Heart left ventricle (tissue), 16 donors: ENCODE data around the gene S100A11. TPM values are rescaled to one million over a fixed set of nuclear protein-coding genes. Genes with fewer than 3 reads are reported as not detected.

Experiments used
- ATAC-seq, 4 donors: fragments of 200-7000 bp; cut with Tn5 transposase; one replicate each; pipeline ENCODE4 v1.9.1; 2020 to 2022; ENCODE audit warnings: moderate library complexity in 4 of 4, mild to moderate bottlenecking in 3 of 4, moderate number of reproducible peaks in 1 of 4
- DNase-seq, 5 donors: peaks; one replicate each; pipeline ENCODE4 v3.0.0-alpha.2; 2020
- H3K27ac ChIP-seq, 12 donors: fragments of 200-600 bp; sonication (generic) in 4 of 12; one replicate each; pipeline versions ENCODE4 v1.5.0 to v1.8.0; 2016 to 2022; ENCODE audit warnings: mild to moderate bottlenecking in 2 of 12
- H3K27me3 ChIP-seq, 9 donors: fragments of 200-600 bp; sonication (generic) in 2 of 9; one replicate each; pipeline versions ENCODE4 v1.5.1 to v1.8.0; 2016 to 2022; ENCODE audit warnings: mild to moderate bottlenecking in 3 of 9
- H3K36me3 ChIP-seq, 9 donors: fragments of 200-600 bp; sonication (generic) in 2 of 9; one replicate each; pipeline versions ENCODE4 v1.5.0 to v1.8.0; 2018 to 2022; ENCODE audit warnings: mild to moderate bottlenecking in 2 of 9
- H3K4me1 ChIP-seq, 12 donors: fragments of 200-600 bp; sonication (generic) in 4 of 12; one replicate each; pipeline versions ENCODE4 v1.5.0 to v1.8.0; 2016 to 2022; ENCODE audit warnings: mild to moderate bottlenecking in 3 of 12
- H3K4me3 ChIP-seq, 12 donors: fragments of 200-600 bp; sonication (generic) in 4 of 12; one replicate each; pipeline versions ENCODE4 v1.5.0 to v1.8.0; 2017 to 2022; ENCODE audit warnings: mild to moderate bottlenecking in 9 of 12, moderate library complexity in 4 of 12
- H3K9me3 ChIP-seq, 12 donors: fragments of 200-600 bp; sonication (generic) in 4 of 12; one replicate each; pipeline versions ENCODE4 v1.5.0 to v1.8.0; 2016 to 2022; ENCODE audit warnings: mild to moderate bottlenecking in 1 of 12
- POLR2A ChIP-seq, 2 donors: fragments of 450-650 bp; IDR thresholded peaks; one replicate each; pipeline ENCODE4 v1.6.1; 2017; ENCODE audit warnings: antibody characterized with exemption in 2 of 2, mild to moderate bottlenecking in 2 of 2, moderate library complexity in 2 of 2
- WGBS, 4 donors: extraction: QIAGEN DNeasy Blood & Tissue Kit in 2 of 4; methylation state at CpG; one replicate each; pipeline versions ENCODE4 v1.1.5 to v1.1.7; 2013 to 2018; 5-methylcytosine and 5-hydroxymethylcytosine counted together
- intact Hi-C, 10 donors: fragments of 100-400 bp; cut with DNase I; formaldehyde crosslinking; loops; one replicate each; pipeline versions ENCODE4 v1.11.1 to v1.14.2; 2022
- polyA plus RNA-seq, 2 donors: library from polyadenylated mRNA; stranded (reverse); fragments of 200-250 nt; gene quantifications; one replicate each; pipeline ENCODE4 v1.2.3, GENCODE V29; 2013
- total RNA-seq, 9 donors: library from RNA; depleted of rRNA in 2 of 9; stranded (reverse); fragments of >200 nt in 2 of 9; fragmentation: NEBNext Ultra II Directional in 3 of 9; extraction: Animal tissue kit (Norgen Biotek cat#: 25700) in 3 of 9; gene quantifications; one replicate each; pipeline versions ENCODE4 v1.1.0 to v1.2.4, GENCODE V29; 2016 to 2023
- TF ChIP-seq, protein P1 (sequence below), 12 donors: fragments of 200-600 bp; sonication (generic) in 4 of 12; IDR thresholded peaks; one replicate each; pipeline versions ENCODE4 v1.5.0 to v1.8.0; 2018 to 2022; ENCODE audit warnings: antibody characterized with exemption in 12 of 12, mild to moderate bottlenecking in 5 of 12
- donor health status: ischemic (EF 13 %, LVEDD 7.1; RV severe dilation, severe dysfunction).
- donor health status: healthy with polysubstance abuse.
- donor health status: DM: no; HTN: yes; CAD: no.
- donor health status: DM: no; HTN: no; CAD: no.
- donor health status: ischemic (EF 25% LVEDD 6.9; RV normal size, moderate dysfunction).
- donor health status: ischemic (EF 25% LVEDD 5.7; RV mildly dilated, moderate dysfunction).
- donor health status: healthy.
- donor health status: DM: yes; HTN: yes; CAD: no.
- donor health status: ischemic (EF 35%, LVEDD 5.7; RV mildly dilated, moderate dysfunction).
- donor health status: nonischemic (EF 11% LVEDD 7.7; RV severe dilation, severe dysfunction).
- donor health status: DM: yes; HTN: yes; CAD: no.
- donor health status: PGD.
- donor health status: ischemic (EF 29% LVEDD 5.4; RV normal size, mild dysfunction).
- donor health status: nonischemic (EF 23%, LVEDD 6.1; RV moderate dilation, normal function).

The S100A11 gene
- total and polyA plus RNA-seq, 11 donors: 44.9 to 571 (median 114) TPM

DNA sequence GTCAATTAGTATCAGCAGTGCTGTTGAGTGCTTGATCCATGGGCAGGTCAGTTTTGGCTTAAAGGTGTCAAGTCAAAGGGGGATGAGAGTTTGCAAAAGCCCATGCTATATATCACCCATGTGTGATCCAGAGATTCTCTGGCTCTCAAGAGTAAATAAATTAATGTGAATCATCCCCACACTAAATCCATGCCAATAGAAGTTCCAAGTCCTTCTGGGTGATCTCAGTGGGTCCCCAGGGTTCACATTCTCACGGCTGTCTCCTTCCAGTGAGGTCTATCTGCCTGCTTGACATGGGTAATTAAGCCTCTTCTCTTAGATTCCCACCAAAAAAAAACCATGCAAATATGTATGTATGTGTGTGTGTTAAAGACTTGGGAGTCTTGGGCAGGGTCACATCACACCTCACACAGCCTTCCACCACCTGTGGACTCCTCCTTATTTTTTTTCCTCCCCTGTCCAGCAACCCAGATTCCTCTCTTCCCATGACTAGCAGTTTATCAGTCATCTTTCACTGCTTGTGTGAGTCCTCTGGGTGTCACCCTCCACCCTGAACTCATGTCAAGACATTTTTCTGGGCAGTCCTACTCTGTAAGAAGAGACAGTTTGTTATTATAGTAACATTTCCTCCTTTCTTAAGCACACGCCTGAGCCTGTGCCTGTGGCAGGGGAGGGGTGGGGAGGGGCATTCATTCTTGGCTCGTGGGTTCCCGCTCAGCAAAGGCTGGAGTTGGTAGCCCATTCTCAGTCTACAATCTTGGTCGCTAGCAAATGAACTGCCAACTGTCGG is 14.3 kb upstream of the S100A11 start:
- WGBS, 4 donors: 59 to 69% (median 63%) methylated on average over 6 of the region's 6 CpGs
- no peak for TF ChIP-seq POLR2A (IDR thresholded peaks at IDR 0.05)
- TF ChIP-seq, protein P1, sequence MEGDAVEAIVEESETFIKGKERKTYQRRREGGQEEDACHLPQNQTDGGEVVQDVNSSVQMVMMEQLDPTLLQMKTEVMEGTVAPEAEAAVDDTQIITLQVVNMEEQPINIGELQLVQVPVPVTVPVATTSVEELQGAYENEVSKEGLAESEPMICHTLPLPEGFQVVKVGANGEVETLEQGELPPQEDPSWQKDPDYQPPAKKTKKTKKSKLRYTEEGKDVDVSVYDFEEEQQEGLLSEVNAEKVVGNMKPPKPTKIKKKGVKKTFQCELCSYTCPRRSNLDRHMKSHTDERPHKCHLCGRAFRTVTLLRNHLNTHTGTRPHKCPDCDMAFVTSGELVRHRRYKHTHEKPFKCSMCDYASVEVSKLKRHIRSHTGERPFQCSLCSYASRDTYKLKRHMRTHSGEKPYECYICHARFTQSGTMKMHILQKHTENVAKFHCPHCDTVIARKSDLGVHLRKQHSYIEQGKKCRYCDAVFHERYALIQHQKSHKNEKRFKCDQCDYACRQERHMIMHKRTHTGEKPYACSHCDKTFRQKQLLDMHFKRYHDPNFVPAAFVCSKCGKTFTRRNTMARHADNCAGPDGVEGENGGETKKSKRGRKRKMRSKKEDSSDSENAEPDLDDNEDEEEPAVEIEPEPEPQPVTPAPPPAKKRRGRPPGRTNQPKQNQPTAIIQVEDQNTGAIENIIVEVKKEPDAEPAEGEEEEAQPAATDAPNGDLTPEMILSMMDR (IDR thresholded peaks at IDR 0.05): no peak
- ATAC-seq: no peak

DNA sequence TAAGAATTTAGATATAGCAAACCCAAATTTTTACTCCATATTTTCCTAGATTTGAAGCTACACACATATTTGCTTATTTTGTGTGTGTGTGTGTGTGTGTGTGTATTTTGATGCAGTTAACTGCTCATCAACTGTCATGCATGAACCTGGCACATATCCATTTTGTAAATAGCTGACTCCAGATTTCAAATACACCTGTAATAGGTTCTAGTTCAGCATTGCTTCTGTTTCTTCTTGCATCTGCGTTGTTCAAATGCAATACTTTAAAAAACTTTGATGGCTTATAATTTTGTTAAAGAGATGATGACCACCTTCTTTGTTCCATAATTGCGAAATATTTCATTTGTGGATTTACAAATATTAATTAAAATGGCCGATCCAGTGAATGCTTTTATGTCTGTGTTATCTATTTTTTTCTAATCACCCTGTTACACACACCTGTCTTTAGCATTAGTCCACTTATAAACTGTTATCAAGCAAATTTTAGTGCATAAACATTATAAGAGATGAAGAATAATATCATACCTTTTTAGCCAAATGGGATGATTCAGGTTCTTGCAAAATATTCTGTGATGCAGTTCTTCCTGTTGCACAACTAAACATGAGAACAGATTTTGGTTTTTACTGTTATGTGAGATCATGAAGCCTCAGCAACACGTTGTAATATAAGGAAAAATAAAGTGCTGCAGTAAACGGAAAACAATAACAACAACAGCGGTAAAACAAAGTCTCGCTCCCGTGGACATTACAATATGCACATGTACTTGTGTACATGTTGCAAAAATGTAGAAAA is 12.7 kb upstream of the S100A11 start:
- no peaks in the 10 kb centered on the region for H3K36me3 ChIP-seq
- DNase-seq: no peak
- no peak for ATAC-seq
- H3K27me3 ChIP-seq: peaks cover 0 to 10% (median 0%) of the 10 kb centered on the region in 9 donors
- TF ChIP-seq POLR2A (IDR thresholded peaks at IDR 0.05): no peak
- TF ChIP-seq, protein P1 (IDR thresholded peaks at IDR 0.05): no peak
- peak overlapping the region in 3 of 12 donors; percentile 86 to 97 (median 94) for H3K27ac ChIP-seq
- WGBS, 4 donors: 82 to 88% (median 87%) methylated on average over 8 of the region's 8 CpGs
- H3K9me3 ChIP-seq: no peaks in the 10 kb centered on the region
- H3K4me1 ChIP-seq: peaks cover 3 to 64% (median 16%) of the 10 kb centered on the region in 12 donors
- H3K4me3 ChIP-seq: no peak overlapping the region
- intact Hi-C loops: loop anchor here in 9 of 10 donors (2.0 to 10.0 kb wide), 6 partner anchors 65 to 408 kb away; partner anchors contain the start of gene TCHH (in 1 of the 9)

More for the DNA sequence above, 14.3 kb upstream of the S100A11 start:
- Histone ChIP-seq H3K27me3 (peaks cover 0 to 23% (median 0%) of the 10 kb centered on the region in 9 donors), H3K36me3 (no peaks in the 10 kb centered on the region), H3K4me1 (peaks cover 3 to 61% (median 15%) of the 10 kb centered on the region in 12 donors), H3K9me3 (no peaks in the 10 kb centered on the region), H3K4me3 (no peak overlapping the region), H3K27ac (no peak overlapping the region)
- intact Hi-C loops: loop anchor here in 9 of 10 donors (2.0 to 10.0 kb wide), 6 partner anchors 64 to 406 kb away; partner anchors contain the start of gene TCHH (in 1 of the 9)
- DNase-seq: no peak

DNA sequence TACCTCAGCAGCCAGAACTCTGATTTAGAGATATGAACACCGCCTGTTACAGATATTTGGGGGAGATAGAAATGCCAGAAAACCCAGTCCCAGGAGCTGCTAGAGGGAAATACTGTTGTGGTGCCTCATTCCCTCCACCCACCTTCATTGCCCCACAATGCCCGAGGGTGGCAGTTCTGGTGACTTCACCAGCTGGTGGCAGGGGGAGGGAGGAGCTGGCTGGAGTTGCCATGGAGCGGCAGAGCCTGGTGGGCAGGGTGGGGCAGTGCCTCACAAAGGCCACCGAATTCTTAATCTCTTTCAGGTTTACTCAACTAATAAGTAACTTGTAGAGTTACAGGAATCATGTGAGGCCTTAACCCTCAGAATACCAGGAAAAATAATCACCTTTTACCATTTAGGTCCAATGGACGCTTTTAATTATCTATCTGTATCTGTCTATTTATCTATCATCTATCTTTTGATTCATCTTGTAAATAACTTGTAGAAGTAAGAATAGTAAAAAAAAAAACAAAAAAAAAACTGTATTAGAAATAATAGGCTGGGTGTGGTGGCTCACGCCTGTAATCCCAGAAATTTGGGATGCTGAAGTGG is 11.7 kb upstream of the S100A11 start:
- Histone ChIP-seq H3K36me3 (no peaks in the 10 kb centered on the region), H3K27me3 (peaks cover 0 to 9% (median 0%) of the 10 kb centered on the region in 9 donors), H3K9me3 (no peaks in the 10 kb centered on the region), H3K27ac (peak overlapping the region; percentile 73 to 97 (median 86)), H3K4me1 (peaks cover 3 to 70% (median 17%) of the 10 kb centered on the region in 12 donors), H3K4me3 (peak overlapping the region in 8 of 12 donors; percentile 2 to 42 (median 26))
- 58 to 61% (median 61%) methylated on average over 6 of the region's 6 CpGs for WGBS, 4 donors
- TF ChIP-seq, protein P1 (IDR thresholded peaks at IDR 0.05): no peak
- TF ChIP-seq POLR2A (IDR thresholded peaks at IDR 0.05): no peak
- intact Hi-C loops: loop anchor here in 1 of 10 donors (5.0 kb wide), 1 partner anchor 394 kb away; no protein-coding TSS in a partner anchor
- ATAC-seq (peak; percentile 33 to 47 (median 35)), DNase-seq (peak in 3 of 5 donors; percentile 64 to 82 (median 74))
